Hepatocyte (in vitro differentiated cells): ENCODE data around the gene IGLON5. TPM values are rescaled to one million over a fixed set of nuclear protein-coding genes. Genes with fewer than 3 reads are reported as not detected.

Experiments used
- DNase-seq: peaks from one replicate; pipeline ENCODE4 v3.0.0-alpha.2; 2016; ENCODE audit warnings: low spot score
- H2AFZ ChIP-seq: fragments of 200-600 bp; sonication (generic); 2 replicates; pipeline ENCODE4 v1.6.0; 2016; ENCODE audit warnings: antibody characterized with exemption, mild to moderate bottlenecking
- H3K27ac ChIP-seq: fragments of 200-600 bp; sonication (generic); 2 replicates; pipeline ENCODE4 v1.5.1; 2016; ENCODE audit warnings: mild to moderate bottlenecking
- H3K27me3 ChIP-seq: fragments of 200-600 bp; sonication (generic); 2 replicates; pipeline ENCODE4 v1.6.1; 2016
- H3K36me3 ChIP-seq: fragments of 200-600 bp; sonication (generic); replicated peaks from 2 replicates; pipeline ENCODE4 v1.5.1; 2016; ENCODE audit warnings: low read depth; ENCODE audit not compliant: insufficient read depth
- H3K4me1 ChIP-seq: fragments of 200-600 bp; sonication (generic); 2 replicates; pipeline ENCODE4 v1.5.1; 2016; ENCODE audit warnings: mild to moderate bottlenecking, moderate library complexity; ENCODE audit not compliant: insufficient read depth
- H3K4me2 ChIP-seq: fragments of 200-600 bp; sonication (generic); 2 replicates; pipeline ENCODE4 v1.6.0; 2016
- H3K4me3 ChIP-seq: fragments of 200-600 bp; sonication (generic); 2 replicates; pipeline ENCODE4 v1.5.1; 2016; ENCODE audit warnings: mild to moderate bottlenecking
- H3K79me2 ChIP-seq: fragments of 200-600 bp; sonication (generic); 2 replicates; pipeline ENCODE4 v1.6.0; 2017; ENCODE audit warnings: mild to moderate bottlenecking
- H3K9me2 ChIP-seq: fragments of 200-600 bp; sonication (generic); replicated peaks from 2 replicates; pipeline ENCODE4 v1.6.0; 2017; ENCODE audit warnings: mild to moderate bottlenecking; ENCODE audit not compliant: insufficient read depth
- H3K9me3 ChIP-seq: fragments of 200-600 bp; sonication (generic); 2 replicates; pipeline ENCODE4 v1.5.1; 2016; ENCODE audit warnings: low read depth, mild to moderate bottlenecking
- H4K20me1 ChIP-seq: fragments of 200-600 bp; sonication (generic); 2 replicates; pipeline ENCODE4 v1.6.0; 2016; ENCODE audit warnings: mild to moderate bottlenecking; ENCODE audit not compliant: insufficient read depth, poor library complexity, severe bottlenecking
- EZH2 ChIP-seq: fragments of 200-600 bp; sonication (generic); IDR thresholded peaks from 2 replicates; pipeline ENCODE4 v1.6.1; 2016; ENCODE audit warnings: antibody characterized with exemption, mild to moderate bottlenecking, borderline replicate concordance
- EZH2phosphoT487 ChIP-seq: fragments of 200-600 bp; sonication (generic); IDR thresholded peaks from one replicate; pipeline ENCODE4 v1.6.1; 2018; ENCODE audit warnings: antibody characterized with exemption, mild to moderate bottlenecking, low read depth, moderate library complexity; ENCODE audit not compliant: unreplicated experiment, severe bottlenecking
- WGBS: methylation state at CpG from one replicate; pipeline ENCODE4 v1.1.6; 2016; ENCODE audit warnings: low lambda C conversion rate; ENCODE audit errors: missing lambda C conversion rate; 5-methylcytosine and 5-hydroxymethylcytosine counted together
- polyA plus RNA-seq: library from polyadenylated mRNA; unstranded; fragments of >200 nt; fragmentation: Nextera tagmentation; extraction: Ambion mirVana; gene quantifications from 2 replicates; pipeline ENCODE4 v1.2.1, GENCODE V29; 2016
- total RNA-seq: library from RNA; depleted of rRNA; stranded (reverse); fragments of >200 nt; gene quantifications from 2 replicates; pipeline ENCODE4 v1.2.3, GENCODE V29; 2014
- TF ChIP-seq, protein P1 (sequence below): fragments of 200-600 bp; sonication (generic); IDR thresholded peaks from 2 replicates; pipeline ENCODE4 v1.5.1; 2016; ENCODE audit warnings: antibody characterized with exemption, mild to moderate bottlenecking; ENCODE audit not compliant: poor library complexity

Gene IGLON5
- total and polyA plus RNA-seq, 2 experiments from 2014 or later, result 2.4 to 5.0 TPM

DNA sequence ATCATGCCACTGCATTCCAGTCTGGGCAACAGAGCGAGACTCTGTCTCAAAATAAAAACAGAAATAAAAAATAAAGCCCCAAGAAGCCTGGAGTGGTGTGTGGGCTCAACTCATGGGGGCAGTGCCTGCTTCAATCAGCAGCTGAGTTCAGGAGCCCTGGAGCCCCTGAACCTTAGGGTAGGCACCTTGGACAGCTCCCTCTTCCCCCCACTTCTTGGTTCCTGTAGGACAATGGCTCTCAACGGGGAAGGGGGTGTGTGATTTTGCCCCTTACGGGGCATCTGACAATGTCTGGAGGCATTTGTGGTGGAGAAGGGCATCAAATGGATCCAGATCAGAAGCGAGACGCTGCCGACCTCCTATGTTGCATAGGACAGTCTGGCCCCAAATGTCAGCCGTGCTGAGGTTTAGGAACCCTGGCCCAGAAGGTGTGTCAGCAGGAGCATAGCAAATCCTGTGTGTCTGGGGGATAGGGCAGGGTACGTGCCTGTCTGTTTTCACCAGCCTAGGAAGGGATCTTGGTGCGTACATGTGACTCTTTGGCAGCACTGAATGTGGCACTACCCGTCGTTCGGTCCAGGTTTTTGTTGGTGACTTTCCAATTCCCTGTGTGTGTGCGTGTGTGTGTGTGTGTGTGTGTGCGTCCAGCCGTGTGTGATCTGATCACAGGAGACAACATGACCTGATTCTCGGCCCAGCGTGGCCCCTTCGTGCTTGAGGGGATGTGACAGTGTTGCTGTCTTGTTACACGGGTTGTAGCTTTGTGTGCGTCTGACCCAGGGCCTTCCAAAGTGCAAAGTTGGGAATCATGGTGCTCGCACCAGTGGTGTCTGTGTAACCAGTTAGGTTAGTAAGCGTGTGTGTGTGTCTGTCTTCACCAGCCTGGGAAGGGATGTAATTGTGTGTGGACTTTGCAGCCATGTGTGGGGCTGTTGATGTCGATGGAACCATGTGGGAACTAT lies 7.5 kb downstream of the IGLON5 start:
- Histone ChIP-seq H3K36me3 (no peaks in the 10 kb centered on the region), H3K27ac (no peak overlapping the region), H3K79me2 (no peaks in the 10 kb centered on the region), H3K4me3 (no peak overlapping the region), H4K20me1 (no peaks in the 10 kb centered on the region), H3K9me3 (no peaks in the 10 kb centered on the region), H3K4me2 (no peak overlapping the region), H3K4me1 (no peaks in the 10 kb centered on the region), H3K27me3 (no peaks in the 10 kb centered on the region), H3K9me2 (no peaks in the 10 kb centered on the region), H2AFZ (no peak overlapping the region)
- DNase-seq, result no peak
- no peak for TF ChIP-seq EZH2phosphoT487
- TF ChIP-seq EZH2, result no peak
- TF ChIP-seq, protein P1, sequence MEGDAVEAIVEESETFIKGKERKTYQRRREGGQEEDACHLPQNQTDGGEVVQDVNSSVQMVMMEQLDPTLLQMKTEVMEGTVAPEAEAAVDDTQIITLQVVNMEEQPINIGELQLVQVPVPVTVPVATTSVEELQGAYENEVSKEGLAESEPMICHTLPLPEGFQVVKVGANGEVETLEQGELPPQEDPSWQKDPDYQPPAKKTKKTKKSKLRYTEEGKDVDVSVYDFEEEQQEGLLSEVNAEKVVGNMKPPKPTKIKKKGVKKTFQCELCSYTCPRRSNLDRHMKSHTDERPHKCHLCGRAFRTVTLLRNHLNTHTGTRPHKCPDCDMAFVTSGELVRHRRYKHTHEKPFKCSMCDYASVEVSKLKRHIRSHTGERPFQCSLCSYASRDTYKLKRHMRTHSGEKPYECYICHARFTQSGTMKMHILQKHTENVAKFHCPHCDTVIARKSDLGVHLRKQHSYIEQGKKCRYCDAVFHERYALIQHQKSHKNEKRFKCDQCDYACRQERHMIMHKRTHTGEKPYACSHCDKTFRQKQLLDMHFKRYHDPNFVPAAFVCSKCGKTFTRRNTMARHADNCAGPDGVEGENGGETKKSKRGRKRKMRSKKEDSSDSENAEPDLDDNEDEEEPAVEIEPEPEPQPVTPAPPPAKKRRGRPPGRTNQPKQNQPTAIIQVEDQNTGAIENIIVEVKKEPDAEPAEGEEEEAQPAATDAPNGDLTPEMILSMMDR, result no peak
- WGBS, result 86% methylated on average over 23 of the region's 23 CpGs

DNA sequence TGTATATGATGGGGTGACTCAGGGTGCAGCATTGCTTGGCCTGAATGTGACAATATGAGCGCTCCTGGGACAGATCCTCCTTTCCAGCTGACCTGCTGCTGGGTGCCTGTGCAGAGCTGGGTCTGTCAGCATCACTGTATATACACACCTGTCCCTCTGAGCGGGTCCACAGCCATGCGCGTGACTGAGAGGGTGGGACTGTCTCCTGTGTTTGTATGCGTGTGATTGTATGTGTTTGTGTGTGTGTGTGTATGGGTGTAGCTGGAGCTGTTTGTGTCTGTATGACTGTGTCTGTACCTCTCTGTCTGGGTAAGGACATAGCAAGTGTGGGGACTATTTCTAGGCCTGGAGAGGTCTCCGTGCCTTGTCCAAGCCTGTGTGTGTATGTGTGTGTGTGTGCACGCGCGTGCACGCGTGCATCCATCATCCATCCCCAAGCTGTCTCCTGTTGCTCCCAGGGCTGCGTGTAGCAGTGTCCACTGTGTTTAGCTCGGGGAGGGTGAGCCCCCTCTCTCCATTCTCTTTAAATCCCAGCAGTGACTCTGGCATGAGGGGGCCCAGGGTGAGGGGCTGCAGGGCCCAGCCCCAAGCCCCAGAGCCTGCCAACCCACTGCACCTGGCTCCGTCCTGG lies 8.3 kb downstream of the IGLON5 start:
- Histone ChIP-seq H4K20me1 (no peaks in the 10 kb centered on the region), H3K27ac (no peak overlapping the region), H3K9me2 (no peaks in the 10 kb centered on the region), H2AFZ (no peak overlapping the region), H3K9me3 (no peaks in the 10 kb centered on the region), H3K4me3 (no peak overlapping the region), H3K79me2 (no peaks in the 10 kb centered on the region), H3K4me2 (no peak overlapping the region), H3K36me3 (no peaks in the 10 kb centered on the region), H3K27me3 (no peaks in the 10 kb centered on the region), H3K4me1 (no peaks in the 10 kb centered on the region)
- TF ChIP-seq EZH2phosphoT487 (no peak), EZH2 (no peak)
- TF ChIP-seq, protein P1, result no peak
- no peak for DNase-seq
- WGBS, result 94% methylated on average over 14 of the region's 14 CpGs

DNA sequence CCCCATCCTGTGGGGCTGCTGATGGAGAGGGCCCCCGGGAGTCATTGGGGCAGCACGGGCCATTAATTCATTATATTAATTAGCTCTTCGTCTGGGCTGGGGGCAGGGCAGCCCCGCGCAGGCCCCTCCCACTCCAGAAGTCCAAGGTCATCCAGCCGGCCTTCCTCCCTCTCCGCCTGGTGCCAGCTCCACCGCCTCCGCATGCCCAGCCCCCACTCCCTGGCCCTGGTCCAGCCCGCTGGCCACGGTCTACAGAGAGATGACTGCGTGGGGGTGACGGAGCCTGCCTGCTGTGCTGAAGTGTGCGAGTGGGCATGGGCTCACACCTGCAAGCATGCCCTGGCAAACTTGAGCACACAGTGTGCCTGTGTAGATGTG lies 8.8 kb downstream of the IGLON5 start:
- TF ChIP-seq EZH2 (no peak), EZH2phosphoT487 (no peak)
- TF ChIP-seq, protein P1, result no peak

More for the DNA sequence above, 8.8 kb downstream of the IGLON5 start:
- H3K27ac ChIP-seq, result no peak overlapping the region
- H4K20me1 ChIP-seq, result no peaks in the 10 kb centered on the region
- no peaks in the 10 kb centered on the region for H3K4me1 ChIP-seq
- no peaks in the 10 kb centered on the region for H3K36me3 ChIP-seq
- H3K27me3 ChIP-seq, result no peaks in the 10 kb centered on the region
- DNase-seq, result no peak
- 62% methylated on average over 14 of the region's 14 CpGs for WGBS
- H2AFZ ChIP-seq, result no peak overlapping the region
- H3K9me3 ChIP-seq, result no peaks in the 10 kb centered on the region
- H3K4me2 ChIP-seq, result no peak overlapping the region
- no peaks in the 10 kb centered on the region for H3K9me2 ChIP-seq
- H3K79me2 ChIP-seq, result no peaks in the 10 kb centered on the region
- no peak overlapping the region for H3K4me3 ChIP-seq
